ENCODE measurements around the gene SH3PXD2A.

- TF ChIP-seq GATA2 (IDR thresholded peaks at IDR 0.05; ENCODE audit: low read depth, low read length) (no peak), GATA3 (IDR thresholded peaks at IDR 0.05; ENCODE audit: low read depth, low read length) (no peak)
Measured at GRCh38 chr10:103765981-103766380, 89.4 kb downstream of the SH3PXD2A start.

All from SH-SY5Y (cell line).